B cell (primary cell): ENCODE results near the gene CXXC5. TPM values are rescaled to one million over a fixed set of nuclear protein-coding genes. Genes with fewer than 3 reads are reported as not detected.

Source experiments
- ATAC-seq: fragments of 200-7000 bp; cut with Tn5 transposase; one replicate; pipeline ENCODE4 v1.10.0; 2021; ENCODE audit warnings: low read depth, mild to moderate bottlenecking, moderate number of reproducible peaks, moderate library complexity
- CTCF ChIA-PET: fragments of 350-600 bp; sonication (Branson Sonifier 250); formaldehyde crosslinking; loops from one replicate; lab custom pipeline; 2021; ENCODE audit warnings: antibody characterized with exemption, inconsistent platforms; lab: Charles Lee
- POLR2A ChIA-PET: fragments of 350-600 bp; sonication (Branson Sonifier 250); formaldehyde crosslinking; loops from one replicate; lab custom pipeline; 2021; ENCODE audit warnings: antibody characterized with exemption; lab: Charles Lee
- DNase-seq: peaks from one replicate; pipeline ENCODE4 v3.0.0; 2013
- H2AFZ ChIP-seq: 2 replicates; pipeline ENCODE4 v1.6.1; 2012; ENCODE audit warnings: mild to moderate bottlenecking, low read depth, low read length; ENCODE audit not compliant: insufficient read depth, poor library complexity, severe bottlenecking
- H3K27ac ChIP-seq, 2 donors: 1 replicate in 1 of 2; 2 replicates in 1 of 2; pipeline ENCODE4 v1.5.1; 2012 to 2013; ENCODE audit warnings: low read length in 2 of 2, mild to moderate bottlenecking in 2 of 2, moderate library complexity in 1 of 2
- H3K27me3 ChIP-seq, 4 experiments: fragments of 200-600 bp in 1 of 4; sonication (generic) in 1 of 4; replicated peaks in 1 of 4; 1 replicate in 2 of 4; 2 replicates in 2 of 4; pipeline versions ENCODE4 v1.6.1 to v1.7.0; 2013 to 2016; ENCODE audit warnings: low read length in 3 of 4, mild to moderate bottlenecking in 2 of 4, mixed read lengths in 1 of 4, moderate library complexity in 1 of 4; ENCODE audit not compliant: insufficient read depth in 4 of 4, control insufficient read depth in 3 of 4; ENCODE audit errors: control extremely low read depth in 1 of 4
- H3K36me3 ChIP-seq, 2 experiments: replicated peaks in 1 of 2; 1 replicate in 1 of 2; 2 replicates in 1 of 2; pipeline versions ENCODE4 v1.6.1 to v1.7.1; 2013; ENCODE audit warnings: low read length in 1 of 2; ENCODE audit not compliant: insufficient read depth in 2 of 2, control insufficient read depth in 1 of 2; ENCODE audit errors: control extremely low read depth in 1 of 2, extremely low read depth in 1 of 2
- H3K4me1 ChIP-seq, 2 donors: fragments of 200-600 bp in 1 of 2; sonication (generic) in 1 of 2; 1 replicate in 1 of 2; 2 replicates in 1 of 2; pipeline versions ENCODE4 v1.5.1 to v1.6.1; 2013 to 2017; ENCODE audit warnings: low read length in 2 of 2; ENCODE audit not compliant: control insufficient read depth in 2 of 2, insufficient read depth in 2 of 2
- H3K4me2 ChIP-seq: replicated peaks from 2 replicates; pipeline ENCODE3; 2012; ENCODE audit warnings: mild to moderate bottlenecking, low read depth, low read length; ENCODE audit not compliant: poor library complexity, severe bottlenecking
- H3K4me3 ChIP-seq, 5 experiments: fragments of 200-600 bp in 1 of 5; sonication (generic) in 1 of 5; 1 replicate in 3 of 5; 2 replicates in 2 of 5; pipeline versions ENCODE4 v1.5.1 to v1.7.0; 2011 to 2016; ENCODE audit warnings: low read length in 4 of 5, mild to moderate bottlenecking in 4 of 5, low read depth in 2 of 5, control low read depth in 1 of 5, moderate library complexity in 1 of 5; ENCODE audit not compliant: insufficient read depth in 1 of 5; ENCODE audit errors: control extremely low read depth in 1 of 5, extremely low read depth in 1 of 5
- H3K79me2 ChIP-seq: fragments of 200-600 bp; sonication (generic); one replicate; pipeline ENCODE4 v1.6.0; 2016; ENCODE audit warnings: low read length; ENCODE audit not compliant: control insufficient read depth, insufficient read depth
- H3K9ac ChIP-seq: fragments of 200-600 bp; sonication (generic); 2 replicates; pipeline ENCODE4 v1.6.1; 2017; ENCODE audit warnings: mild to moderate bottlenecking, low read length, moderate library complexity
- H3K9me3 ChIP-seq, 3 donors: one replicate each; pipeline versions ENCODE4 v1.6.1 to v1.7.1; 2013; ENCODE audit warnings: low read length in 2 of 3; ENCODE audit not compliant: control insufficient read depth in 2 of 3, insufficient read depth in 1 of 3; ENCODE audit errors: control extremely low read depth in 1 of 3
- H4K20me1 ChIP-seq: 2 replicates; pipeline ENCODE4 v1.6.0; 2012; ENCODE audit warnings: mild to moderate bottlenecking, low read length; ENCODE audit not compliant: insufficient read depth, control insufficient read depth, poor library complexity, severe bottlenecking
- H3K27ac Mint-ChIP-seq: one replicate; pipeline ENCODE4 v1.8.0; 2021; ENCODE audit warnings: mixed read lengths
- H3K27me3 Mint-ChIP-seq: one replicate; pipeline ENCODE4 v1.8.0; 2021; ENCODE audit warnings: mixed read lengths
- H3K4me1 Mint-ChIP-seq: one replicate; pipeline ENCODE4 v1.8.0; 2021; ENCODE audit warnings: mixed read lengths
- H3K4me3 Mint-ChIP-seq: one replicate; pipeline ENCODE4 v1.8.0; 2021; ENCODE audit warnings: mixed read lengths
- H3K9me3 Mint-ChIP-seq: one replicate; pipeline ENCODE4 v1.8.0; 2022; ENCODE audit warnings: mixed read lengths; ENCODE audit not compliant: insufficient read depth
- CTCF ChIP-seq: fragments of 200-600 bp; IDR thresholded peaks from one replicate; pipeline ENCODE4 v1.8.0; 2022; ENCODE audit warnings: antibody characterized with exemption, mild to moderate bottlenecking
- EZH2 ChIP-seq: IDR thresholded peaks from 2 replicates; pipeline ENCODE4 v1.6.1; 2012; ENCODE audit warnings: borderline replicate concordance, low read depth, mild to moderate bottlenecking, moderate library complexity, low read length; ENCODE audit not compliant: insufficient read depth, poor library complexity, severe bottlenecking
- WGBS: methylation state at CpG from one replicate; pipeline ENCODE4 v1.1.5; 2013; ENCODE audit warnings: missing lambda C conversion rate; ENCODE audit not compliant: insufficient coverage; 5-methylcytosine and 5-hydroxymethylcytosine counted together
- intact Hi-C: fragments of 100-400 bp; cut with micrococcal nuclease; formaldehyde crosslinking; loops from one replicate; pipeline ENCODE4 v1.10.0; 2022
- polyA plus RNA-seq: library from polyadenylated mRNA; depleted of rRNA; stranded (reverse); fragments of >200 nt; gene quantifications from 2 replicates; pipeline ENCODE4 v1.2.3, GENCODE V29; 2012
- total RNA-seq, 2 donors: library from RNA; stranded (reverse); fragments of 120-200 nt in 1 of 2; gene quantifications; 1 replicate in 1 of 2; 2 replicates in 1 of 2; pipeline versions ENCODE4 v1.2.3 to v1.2.4, GENCODE V29; 2013 to 2022

CXXC5 gene
- total and polyA plus RNA-seq, 2 donors (not counting 1 experiment from before 2014, with no cell fraction given) = 126 to 143 TPM

DNA sequence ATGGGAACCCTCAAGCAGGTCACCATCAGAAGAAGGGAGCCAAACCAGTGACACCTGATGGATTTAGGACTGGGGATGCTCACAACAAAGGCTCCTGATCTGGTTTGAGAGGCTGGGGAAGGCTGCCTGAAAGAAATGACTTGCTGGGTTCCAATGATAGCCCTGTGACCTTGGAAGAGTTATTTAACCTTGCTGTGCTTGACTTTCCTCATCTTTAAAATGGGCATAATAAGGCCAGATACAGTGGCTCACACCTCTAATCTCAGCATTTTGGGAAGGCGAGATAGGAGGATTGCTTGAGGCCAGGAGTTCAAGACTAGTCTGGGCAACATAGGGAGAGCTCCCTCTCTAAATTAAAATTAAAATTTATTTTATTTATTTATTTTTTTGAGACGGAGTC lies 83.9 kb downstream of the CXXC5 start:
- Histone ChIP-seq H3K36me3 (no peaks in the 10 kb centered on the region), H3K4me3 (no peak overlapping the region), H3K9me3 (no peaks in the 10 kb centered on the region), H3K4me1 (peaks cover 0 to 12% of the 10 kb centered on the region in 2 donors), H3K27me3 (no peaks in the 10 kb centered on the region), H3K27ac (no peak overlapping the region), H3K4me2 (no peak overlapping the region), H3K9ac (no peak overlapping the region), H2AFZ (no peak overlapping the region), H3K79me2 (no peaks in the 10 kb centered on the region), H4K20me1 (no peaks in the 10 kb centered on the region)
- DNase-seq (no peak), ATAC-seq (no peak)
- ChIA-PET POLR2A (no interaction called here), CTCF (interaction anchor here (1.3 kb wide), 1 partner anchor 96 kb away, joined by 3 read pairs; no protein-coding TSS in a partner anchor)
- H3K4me1 Mint-ChIP-seq = peaks cover 5% of the 10 kb centered on the region
- no peak for TF ChIP-seq EZH2
- no peak for TF ChIP-seq CTCF
- WGBS = no CpG with 5 or more reads among the region's 2 CpGs
- no peaks in the 10 kb centered on the region for H3K9me3 Mint-ChIP-seq
- H3K27me3 Mint-ChIP-seq = no peaks in the 10 kb centered on the region
- H3K27ac Mint-ChIP-seq = no peak overlapping the region
- intact Hi-C loops = no loop called here
- no peak overlapping the region for H3K4me3 Mint-ChIP-seq

DNA sequence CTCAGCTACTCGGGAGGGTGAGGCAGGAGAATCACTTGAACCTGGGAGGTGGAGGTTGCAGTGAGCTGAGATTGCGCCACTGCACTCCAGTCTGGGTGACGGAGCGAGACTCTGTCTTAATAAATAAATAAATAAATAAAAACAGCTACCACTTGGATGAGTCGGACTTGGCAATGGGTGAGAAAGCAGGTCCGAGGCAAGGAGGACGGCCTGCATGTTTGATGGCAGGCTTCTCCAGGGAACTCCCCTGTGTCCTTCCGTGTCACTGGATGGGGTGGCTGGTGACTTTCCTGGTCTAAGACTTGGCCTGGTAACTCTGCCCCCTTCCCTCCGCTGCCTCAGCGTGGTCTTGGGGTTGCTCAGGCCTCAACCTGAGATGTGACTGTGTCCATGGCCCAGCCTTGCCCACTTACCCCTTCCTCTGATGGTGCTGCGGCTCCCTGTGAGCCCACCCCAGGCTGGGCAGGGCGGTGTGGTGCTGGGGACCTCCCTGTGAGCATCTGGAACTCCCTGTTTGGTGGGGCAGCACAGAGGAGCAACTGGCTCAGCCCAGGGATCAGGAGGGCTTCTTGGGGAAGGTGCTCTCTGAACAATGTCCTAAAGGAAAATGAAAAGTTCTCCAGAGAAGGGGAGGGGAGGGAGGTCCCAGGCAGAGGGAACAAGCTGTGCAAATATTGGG lies 85.0 kb downstream of the CXXC5 start:
- no peaks in the 10 kb centered on the region for H3K9me3 Mint-ChIP-seq

More for the DNA sequence above, 85.0 kb downstream of the CXXC5 start:
- WGBS = 95% methylated on average over 8 of the region's 12 CpGs
- POLR2A ChIA-PET = interaction anchor here (0.6 kb wide), 1 partner anchor 197 kb away, joined by 15 read pairs; no protein-coding TSS in a partner anchor
- ATAC-seq (no peak), DNase-seq (no peak)
- Histone ChIP-seq H3K27me3 (no peaks in the 10 kb centered on the region), H3K4me2 (no peak overlapping the region), H3K4me3 (no peak overlapping the region), H3K27ac (no peak overlapping the region), H3K9me3 (no peaks in the 10 kb centered on the region), H3K9ac (no peak overlapping the region), H4K20me1 (no peaks in the 10 kb centered on the region), H3K4me1 (peaks cover 0 to 1% of the 10 kb centered on the region in 2 donors), H3K79me2 (no peaks in the 10 kb centered on the region), H2AFZ (no peak overlapping the region), H3K36me3 (no peaks in the 10 kb centered on the region)
- no peaks in the 10 kb centered on the region for H3K4me1 Mint-ChIP-seq
- H3K27me3 Mint-ChIP-seq = no peaks in the 10 kb centered on the region
- no peak for TF ChIP-seq CTCF
- no peak for TF ChIP-seq EZH2
- H3K4me3 Mint-ChIP-seq = no peak overlapping the region
- H3K27ac Mint-ChIP-seq = no peak overlapping the region
- CTCF ChIA-PET = interaction anchor here (1.1 kb wide), 1 partner anchor 14 kb away, joined by 3 read pairs; no protein-coding TSS in a partner anchor
- intact Hi-C loops = no loop called here
